ENCODE data around the gene DLG5. TPM values are rescaled to one million over a fixed set of nuclear protein-coding genes. Genes with fewer than 3 reads are reported as not detected.
A peak's percentile ranks its signal among the peaks of the same experiment; 100 is the strongest.

Gene DLG5
- total RNA-seq, 2 donors from 2014 or later, result 26.1 to 47.5 TPM

GRCh38 chr10:77939561-77940001, 13.0 kb upstream of the DLG5 start:
- Histone ChIP-seq H3K9me3 (no peaks in the 10 kb centered on the region), H3K4me3 (no peak overlapping the region), H3K27me3 (no peaks in the 10 kb centered on the region), H3K4me1 (no peaks in the 10 kb centered on the region), H3K36me3 (no peaks in the 10 kb centered on the region), H3K9ac (ENCODE audit: low read depth in 2 of 2, low read length in 2 of 2) (no peak overlapping the region), H3K27ac (no peak overlapping the region)
- intact Hi-C loops (cut with DNase I), result no loop called here
- peak; percentile 38 for DNase-seq
- TF ChIP-seq, protein P1, sequence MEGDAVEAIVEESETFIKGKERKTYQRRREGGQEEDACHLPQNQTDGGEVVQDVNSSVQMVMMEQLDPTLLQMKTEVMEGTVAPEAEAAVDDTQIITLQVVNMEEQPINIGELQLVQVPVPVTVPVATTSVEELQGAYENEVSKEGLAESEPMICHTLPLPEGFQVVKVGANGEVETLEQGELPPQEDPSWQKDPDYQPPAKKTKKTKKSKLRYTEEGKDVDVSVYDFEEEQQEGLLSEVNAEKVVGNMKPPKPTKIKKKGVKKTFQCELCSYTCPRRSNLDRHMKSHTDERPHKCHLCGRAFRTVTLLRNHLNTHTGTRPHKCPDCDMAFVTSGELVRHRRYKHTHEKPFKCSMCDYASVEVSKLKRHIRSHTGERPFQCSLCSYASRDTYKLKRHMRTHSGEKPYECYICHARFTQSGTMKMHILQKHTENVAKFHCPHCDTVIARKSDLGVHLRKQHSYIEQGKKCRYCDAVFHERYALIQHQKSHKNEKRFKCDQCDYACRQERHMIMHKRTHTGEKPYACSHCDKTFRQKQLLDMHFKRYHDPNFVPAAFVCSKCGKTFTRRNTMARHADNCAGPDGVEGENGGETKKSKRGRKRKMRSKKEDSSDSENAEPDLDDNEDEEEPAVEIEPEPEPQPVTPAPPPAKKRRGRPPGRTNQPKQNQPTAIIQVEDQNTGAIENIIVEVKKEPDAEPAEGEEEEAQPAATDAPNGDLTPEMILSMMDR (IDR thresholded peaks at IDR 0.05), result no peak

GRCh38 chr10:77936697-77937567, 10.4 kb upstream of the DLG5 start:
- Histone ChIP-seq H3K4me3 (no peak overlapping the region), H3K27ac (no peak overlapping the region), H3K27me3 (no peaks in the 10 kb centered on the region), H3K36me3 (no peaks in the 10 kb centered on the region), H3K9ac (ENCODE audit: low read depth in 2 of 2, low read length in 2 of 2) (no peak overlapping the region), H3K9me3 (no peaks in the 10 kb centered on the region), H3K4me1 (no peaks in the 10 kb centered on the region)
- TF ChIP-seq, protein P1 (IDR thresholded peaks at IDR 0.05), result no peak
- intact Hi-C loops (cut with DNase I), result no loop called here
- no peak for DNase-seq

DNA sequence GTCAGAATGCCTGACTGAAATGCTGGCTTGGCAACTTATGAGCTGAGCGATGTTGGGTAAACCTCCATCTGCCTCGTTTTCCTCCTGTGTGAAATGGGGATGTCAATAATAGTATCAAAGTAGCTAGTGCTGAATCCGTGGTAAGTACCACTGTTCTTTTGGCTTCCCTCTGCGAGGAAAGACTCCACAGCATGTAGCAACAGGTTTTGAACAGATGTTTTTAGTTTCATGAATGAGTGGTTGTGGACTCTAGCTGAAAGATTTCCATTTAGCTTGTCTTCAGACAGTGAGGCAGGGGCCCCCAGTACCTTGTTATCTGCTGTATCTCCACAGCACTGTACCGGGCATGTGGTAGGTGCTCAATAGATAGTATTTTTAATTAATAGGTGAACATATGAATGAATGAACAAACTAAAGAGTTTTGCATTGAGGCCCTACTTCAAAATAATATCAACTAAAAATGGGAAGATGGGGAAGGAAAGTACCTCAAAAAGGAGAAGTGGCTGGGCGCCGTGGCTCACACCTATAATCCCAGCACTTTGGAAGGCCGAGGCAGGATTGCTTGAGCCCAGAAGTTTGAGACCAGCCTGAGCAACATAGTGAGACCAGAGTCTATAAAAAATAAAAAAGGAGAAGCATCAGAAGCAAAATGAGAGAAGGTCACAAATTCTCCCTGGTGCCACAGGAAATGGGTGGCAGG, 5.6 kb upstream of the DLG5 start:
- peaks cover under 1% of the 10 kb centered on the region for H3K27me3 ChIP-seq
- H3K4me1 ChIP-seq, result no peaks in the 10 kb centered on the region
- TF ChIP-seq, protein P1 (IDR thresholded peaks at IDR 0.05), result no peak
- DNase-seq, result no peak
- no peak overlapping the region for H3K4me3 ChIP-seq
- no peaks in the 10 kb centered on the region for H3K9me3 ChIP-seq
- no peaks in the 10 kb centered on the region for H3K36me3 ChIP-seq
- intact Hi-C loops (cut with DNase I), result no loop called here
- no peak overlapping the region for H3K9ac ChIP-seq (ENCODE audit: low read depth in 2 of 2, low read length in 2 of 2)
- no peak overlapping the region for H3K27ac ChIP-seq

DNA sequence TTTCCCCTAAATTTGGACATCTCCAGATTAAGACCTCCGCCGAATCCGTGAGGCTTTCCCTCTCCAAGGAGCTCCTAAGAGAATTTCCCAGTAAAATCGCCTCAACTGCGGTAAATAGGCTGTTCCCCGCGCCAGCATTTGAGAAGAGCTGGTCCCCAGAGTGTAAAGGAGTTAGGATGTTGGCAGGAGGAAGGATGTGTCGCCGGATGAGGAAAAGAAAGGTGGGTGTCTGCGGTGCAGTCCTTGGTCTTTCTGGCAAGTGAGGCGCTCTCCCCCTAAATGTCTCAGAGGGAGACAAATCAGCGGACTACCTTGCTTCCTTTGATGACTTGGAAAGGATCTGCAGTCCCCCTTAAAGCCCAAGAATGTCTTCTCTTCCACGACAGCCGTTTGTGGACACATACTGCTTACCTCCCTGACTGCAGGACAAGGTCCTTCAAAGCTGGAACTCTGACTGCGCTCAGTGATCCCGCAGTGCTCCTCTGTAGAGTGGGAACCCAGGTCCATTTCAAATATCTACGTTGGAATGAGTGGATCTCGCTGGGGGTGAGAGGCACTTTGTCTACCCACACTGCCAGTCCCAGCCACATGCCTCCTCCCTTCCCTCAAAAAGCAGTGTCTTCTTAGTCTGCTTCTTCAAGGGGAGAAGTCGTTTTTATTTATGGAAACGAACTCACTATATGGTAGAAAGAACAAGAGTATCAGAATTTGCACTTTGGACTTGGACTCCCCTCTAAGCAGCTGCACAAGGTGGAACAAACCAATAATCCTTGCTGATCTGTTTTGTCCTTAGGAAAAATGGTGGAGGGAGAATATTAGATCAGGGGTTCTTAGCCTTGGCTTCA, 1.1 kb upstream of the DLG5 start:
- peak overlapping the region; percentile 63 to 76 for H3K9ac ChIP-seq (ENCODE audit: low read depth in 2 of 2, low read length in 2 of 2)
- DNase-seq, result no peak

More for the DNA sequence above, 1.1 kb upstream of the DLG5 start:
- TF ChIP-seq, protein P1 (IDR thresholded peaks at IDR 0.05), result no peak
- Histone ChIP-seq H3K4me3 (peak overlapping the region; percentile 42), H3K9me3 (no peaks in the 10 kb centered on the region), H3K4me1 (peaks cover 9% of the 10 kb centered on the region), H3K27me3 (peaks cover 3% of the 10 kb centered on the region), H3K27ac (no peak overlapping the region), H3K36me3 (no peaks in the 10 kb centered on the region)
- intact Hi-C loops (cut with DNase I), result loop anchor here (5.0 to 10.0 kb wide), 2 partner anchors 80 to 97 kb away; partner anchors contain the start of gene POLR3A
